KMS-11 (cell line): ENCODE data around the gene CSMD2.

Experiments used
- H2AFZ ChIP-seq: fragments of 200-600 bp; sonication (generic); 2 replicates; pipeline ENCODE4 v1.6.1; 2016; ENCODE audit warnings: antibody characterized with exemption, mixed run types, low read depth
- H3K27ac ChIP-seq: fragments of 200-600 bp; sonication (generic); 2 replicates; pipeline ENCODE4 v1.6.1; 2016; ENCODE audit warnings: mild to moderate bottlenecking, mixed run types
- H3K27me3 ChIP-seq: fragments of 200-600 bp; sonication (generic); 2 replicates; pipeline ENCODE4 v1.6.1; 2017; ENCODE audit warnings: mild to moderate bottlenecking, low read depth, mixed run types, moderate library complexity; ENCODE audit not compliant: insufficient read depth
- H3K36me3 ChIP-seq: fragments of 200-600 bp; sonication (generic); 2 replicates; pipeline ENCODE4 v1.6.1; 2017; ENCODE audit warnings: mild to moderate bottlenecking, mixed run types; ENCODE audit not compliant: insufficient read depth
- H3K4me1 ChIP-seq: fragments of 200-600 bp; sonication (generic); 2 replicates; pipeline ENCODE4 v1.6.1; 2016; ENCODE audit warnings: mild to moderate bottlenecking, low read depth, mixed run types; ENCODE audit not compliant: poor library complexity, severe bottlenecking
- H3K4me2 ChIP-seq: fragments of 200-600 bp; sonication (generic); 2 replicates; pipeline ENCODE4 v1.7.0; 2016; ENCODE audit warnings: mild to moderate bottlenecking, mixed run types
- H3K4me3 ChIP-seq: fragments of 200-600 bp; sonication (generic); IDR thresholded peaks from 2 replicates; pipeline ENCODE4 v1.6.1; 2017; ENCODE audit warnings: low read depth, low read length, mixed read lengths; ENCODE audit not compliant: insufficient read depth
- H3K79me2 ChIP-seq: fragments of 200-600 bp; sonication (generic); 2 replicates; pipeline ENCODE4 v1.6.1; 2016; ENCODE audit warnings: low read depth, mixed run types; ENCODE audit not compliant: insufficient read depth
- H3K9ac ChIP-seq: fragments of 200-600 bp; sonication (generic); 2 replicates; pipeline ENCODE4 v1.6.1; 2016; ENCODE audit warnings: mild to moderate bottlenecking, mixed run types
- H4K20me1 ChIP-seq: fragments of 200-600 bp; sonication (generic); 2 replicates; pipeline ENCODE4 v1.6.1; 2016; ENCODE audit warnings: mild to moderate bottlenecking, mixed run types; ENCODE audit not compliant: insufficient read depth
- CTCF ChIP-seq: fragments of 200-600 bp; sonication (generic); conservative IDR thresholded peaks from 2 replicates; pipeline ENCODE4 v1.6.1; 2017; ENCODE audit warnings: low read depth, mild to moderate bottlenecking, antibody characterized with exemption, low read length, moderate library complexity, mixed read lengths

Gene CSMD2

GRCh38 chr1:33529957-33530356, 635.1 kb downstream of the CSMD2 start:
- no peak for TF ChIP-seq CTCF
- no peaks in the 10 kb centered on the region for H3K27me3 ChIP-seq
- H3K79me2 ChIP-seq = no peaks in the 10 kb centered on the region
- no peak overlapping the region for H3K4me3 ChIP-seq
- H3K36me3 ChIP-seq = no peaks in the 10 kb centered on the region
- H3K4me2 ChIP-seq = no peak overlapping the region
- no peak overlapping the region for H2AFZ ChIP-seq
- H3K4me1 ChIP-seq = no peaks in the 10 kb centered on the region
- H3K9ac ChIP-seq = no peak overlapping the region
- H4K20me1 ChIP-seq = no peaks in the 10 kb centered on the region
- H3K27ac ChIP-seq = no peak overlapping the region

- H3K4me1 ChIP-seq = no peaks in the 10 kb centered on the region
- H3K36me3 ChIP-seq = no peaks in the 10 kb centered on the region
- H3K4me2 ChIP-seq = no peak overlapping the region
- no peak for TF ChIP-seq CTCF
- H3K9ac ChIP-seq = no peak overlapping the region
- H3K79me2 ChIP-seq = no peaks in the 10 kb centered on the region
- H3K4me3 ChIP-seq = no peak overlapping the region
- no peak overlapping the region for H3K27ac ChIP-seq
- no peaks in the 10 kb centered on the region for H4K20me1 ChIP-seq
- H2AFZ ChIP-seq = no peak overlapping the region
- no peaks in the 10 kb centered on the region for H3K27me3 ChIP-seq
Measured at GRCh38 chr1:33527934-33528333, 637.1 kb downstream of the CSMD2 start.

- Histone ChIP-seq H3K4me3 (no peak overlapping the region), H3K79me2 (no peaks in the 10 kb centered on the region), H3K4me1 (no peaks in the 10 kb centered on the region), H2AFZ (no peak overlapping the region), H3K4me2 (no peak overlapping the region), H3K36me3 (no peaks in the 10 kb centered on the region), H3K9ac (no peak overlapping the region), H3K27ac (no peak overlapping the region), H4K20me1 (no peaks in the 10 kb centered on the region), H3K27me3 (no peaks in the 10 kb centered on the region)
- no peak for TF ChIP-seq CTCF
Measured at GRCh38 chr1:33524586-33524985, 640.4 kb downstream of the CSMD2 start.

GRCh38 chr1:33519240-33519884, 645.7 kb downstream of the CSMD2 start:
- Histone ChIP-seq H2AFZ (no peak overlapping the region), H3K36me3 (no peaks in the 10 kb centered on the region), H3K79me2 (no peaks in the 10 kb centered on the region), H3K4me1 (no peaks in the 10 kb centered on the region), H3K4me3 (no peak overlapping the region), H3K9ac (no peak overlapping the region), H4K20me1 (no peaks in the 10 kb centered on the region), H3K27me3 (no peaks in the 10 kb centered on the region), H3K27ac (no peak overlapping the region), H3K4me2 (no peak overlapping the region)
- TF ChIP-seq CTCF = no peak
